K562 (cell line): ENCODE measurements around the gene PDZD2. TPM values are rescaled to one million over a fixed set of nuclear protein-coding genes. Genes with fewer than 3 reads are reported as not detected.

Experiments
- CBX8 ChIP-seq: fragments of 200-600 bp; sonication (generic); IDR thresholded peaks from 2 replicates; pipeline ENCODE4 v1.6.1; 2012; ENCODE audit warnings: borderline replicate concordance, mixed run types, low read depth, mild to moderate bottlenecking, moderate library complexity, mixed read lengths, low read length, control low read depth, inconsistent platforms; ENCODE audit not compliant: poor library complexity, severe bottlenecking; ENCODE audit errors: extremely low read depth
- RAD21 ChIP-seq, 2 experiments: fragments of 250-450 bp in 1 of 2; fragments of 450-650 bp in 1 of 2; sonication (Bioruptor Pico) in 1 of 2; formaldehyde crosslinking in 1 of 2; IDR thresholded peaks in 1 of 2; conservative IDR thresholded peaks in 1 of 2; 2 replicates each; pipeline versions ENCODE4 v1.4.0 to v1.8.0; 2020 to 2022; ENCODE audit warnings: mild to moderate bottlenecking in 2 of 2, moderate library complexity in 1 of 2
- polyA plus RNA-seq, 8 experiments: library from polyadenylated mRNA; depleted of rRNA in 4 of 8; stranded (reverse) in 5 of 8; unstranded in 3 of 8; fragments of >200 nt; fragmentation: Nextera tagmentation in 2 of 8; fragmentation: Illumina TruSeq in 1 of 8; extraction: Ambion mirVana in 2 of 8; extraction: Trizol in 1 of 8; gene quantifications; 2 replicates each; pipeline versions ENCODE4 v1.2.1 to v1.2.3, GENCODE V29; 2011 to 2014; ENCODE audit warnings: inconsistent platforms in 1 of 8, missing spikeins in 1 of 8
- total RNA-seq, 7 experiments: library from RNA; depleted of rRNA in 6 of 7; stranded (reverse); fragments of >200 nt in 6 of 7; fragmentation: Illumina TruSeq in 2 of 7; extraction: Trizol in 2 of 7; gene quantifications; 2 replicates each; pipeline versions ENCODE4 v1.2.1 to v1.2.3, GENCODE V29; 2011 to 2021; ENCODE audit warnings: low replicate concordance in 1 of 7
- TF ChIP-seq, protein P1 (sequence below): fragments of 250-450 bp; sonication (Bioruptor Pico); IDR thresholded peaks from 2 replicates; pipeline ENCODE4 v1.5.0; 2021; ENCODE audit warnings: mild to moderate bottlenecking, borderline replicate concordance
- TF ChIP-seq, protein P2 (sequence below): sonication (generic); formaldehyde crosslinking; IDR thresholded peaks from 2 replicates; pipeline ENCODE4 v1.9.0; 2022; ENCODE audit warnings: mild to moderate bottlenecking, missing genetic modification reagents
- TF ChIP-seq, protein P3 (sequence below): fragments of 450-650 bp; formaldehyde crosslinking; IDR thresholded peaks from 2 replicates; pipeline ENCODE4 v1.4.0; 2020; ENCODE audit warnings: mild to moderate bottlenecking, moderate library complexity

The PDZD2 gene
- total and polyA plus RNA-seq, 9 of the 15 experiments (the other 6 are each of a cell fraction or from before 2014, with no cell fraction given) = 0.02 to 0.08 (median 0.04) TPM; not detected in 6

DNA sequence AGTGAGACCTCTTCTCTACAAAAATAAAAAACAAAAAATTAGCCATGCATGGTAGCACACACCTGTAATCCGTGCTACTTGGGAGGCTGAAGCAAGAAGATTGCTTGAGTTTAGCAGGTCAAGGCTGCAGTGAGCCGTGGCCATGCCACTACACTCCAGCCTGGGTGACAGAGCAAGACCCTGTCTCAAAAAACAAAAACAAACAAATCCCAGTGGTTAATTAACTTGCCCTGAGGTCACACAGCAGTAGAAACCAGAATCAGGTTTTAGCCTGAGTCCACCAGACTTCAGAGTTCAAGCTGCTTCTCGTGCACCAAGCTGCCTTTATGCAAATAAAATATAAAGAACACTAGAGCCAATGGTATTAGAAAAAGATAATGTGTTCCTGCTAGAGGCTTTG is 365.5 kb downstream of the PDZD2 start (continued):
- TF ChIP-seq, protein P1, sequence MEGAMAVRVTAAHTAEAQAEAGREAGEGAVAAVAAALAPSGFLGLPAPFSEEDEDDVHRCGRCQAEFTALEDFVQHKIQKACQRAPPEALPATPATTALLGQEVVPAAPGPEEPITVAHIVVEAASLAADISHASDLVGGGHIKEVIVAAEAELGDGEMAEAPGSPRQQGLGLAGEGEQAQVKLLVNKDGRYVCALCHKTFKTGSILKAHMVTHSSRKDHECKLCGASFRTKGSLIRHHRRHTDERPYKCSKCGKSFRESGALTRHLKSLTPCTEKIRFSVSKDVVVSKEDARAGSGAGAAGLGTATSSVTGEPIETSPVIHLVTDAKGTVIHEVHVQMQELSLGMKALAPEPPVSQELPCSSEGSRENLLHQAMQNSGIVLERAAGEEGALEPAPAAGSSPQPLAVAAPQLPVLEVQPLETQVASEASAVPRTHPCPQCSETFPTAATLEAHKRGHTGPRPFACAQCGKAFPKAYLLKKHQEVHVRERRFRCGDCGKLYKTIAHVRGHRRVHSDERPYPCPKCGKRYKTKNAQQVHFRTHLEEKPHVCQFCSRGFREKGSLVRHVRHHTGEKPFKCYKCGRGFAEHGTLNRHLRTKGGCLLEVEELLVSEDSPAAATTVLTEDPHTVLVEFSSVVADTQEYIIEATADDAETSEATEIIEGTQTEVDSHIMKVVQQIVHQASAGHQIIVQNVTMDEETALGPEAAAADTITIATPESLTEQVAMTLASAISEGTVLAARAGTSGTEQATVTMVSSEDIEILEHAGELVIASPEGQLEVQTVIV = no peak
- no peak for TF ChIP-seq CBX8
- TF ChIP-seq, protein P2, sequence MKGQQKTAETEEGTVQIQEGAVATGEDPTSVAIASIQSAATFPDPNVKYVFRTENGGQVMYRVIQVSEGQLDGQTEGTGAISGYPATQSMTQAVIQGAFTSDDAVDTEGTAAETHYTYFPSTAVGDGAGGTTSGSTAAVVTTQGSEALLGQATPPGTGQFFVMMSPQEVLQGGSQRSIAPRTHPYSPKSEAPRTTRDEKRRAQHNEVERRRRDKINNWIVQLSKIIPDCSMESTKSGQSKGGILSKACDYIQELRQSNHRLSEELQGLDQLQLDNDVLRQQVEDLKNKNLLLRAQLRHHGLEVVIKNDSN (CRISPR knock-in tag) = no peak
- TF ChIP-seq, protein P3, sequence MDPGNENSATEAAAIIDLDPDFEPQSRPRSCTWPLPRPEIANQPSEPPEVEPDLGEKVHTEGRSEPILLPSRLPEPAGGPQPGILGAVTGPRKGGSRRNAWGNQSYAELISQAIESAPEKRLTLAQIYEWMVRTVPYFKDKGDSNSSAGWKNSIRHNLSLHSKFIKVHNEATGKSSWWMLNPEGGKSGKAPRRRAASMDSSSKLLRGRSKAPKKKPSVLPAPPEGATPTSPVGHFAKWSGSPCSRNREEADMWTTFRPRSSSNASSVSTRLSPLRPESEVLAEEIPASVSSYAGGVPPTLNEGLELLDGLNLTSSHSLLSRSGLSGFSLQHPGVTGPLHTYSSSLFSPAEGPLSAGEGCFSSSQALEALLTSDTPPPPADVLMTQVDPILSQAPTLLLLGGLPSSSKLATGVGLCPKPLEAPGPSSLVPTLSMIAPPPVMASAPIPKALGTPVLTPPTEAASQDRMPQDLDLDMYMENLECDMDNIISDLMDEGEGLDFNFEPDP (CRISPR knock-in tag) = no peak
- TF ChIP-seq RAD21 (CRISPR knock-in tag; conservative IDR thresholded peaks at IDR 0.05 in 1 of 2, IDR thresholded peaks at IDR 0.05 in 1 of 2) = no peak
